ENCODE data around the gene ACVR2B.

Gene ACVR2B

GRCh38 chr3:38489766-38490165 is 36.1 kb downstream of the ACVR2B start:
- no peak for DNase-seq

GRCh38 chr3:38490281-38491030 is 36.8 kb downstream of the ACVR2B start:
- no peak for DNase-seq

DNA sequence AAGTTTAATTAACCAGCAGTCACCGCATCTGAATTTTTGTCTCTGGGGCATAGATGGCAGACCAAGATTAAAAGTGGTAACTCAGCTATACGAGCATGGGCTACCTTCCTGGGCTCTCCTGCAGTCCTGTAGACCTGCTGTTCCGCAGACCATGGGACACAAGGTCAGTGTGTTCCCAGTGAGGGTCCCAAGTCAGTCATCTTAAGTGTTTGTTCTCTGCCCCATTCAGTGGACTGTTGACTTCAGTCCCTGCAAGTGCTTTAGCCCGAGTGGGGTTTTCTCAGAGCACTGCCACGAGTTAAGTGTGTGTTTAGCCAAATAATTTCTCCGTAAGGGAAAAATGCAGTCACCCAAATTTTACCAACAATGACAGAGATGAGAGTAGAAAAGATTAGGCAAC is 37.5 kb downstream of the ACVR2B start:
- DNase-seq = no peak

- DNase-seq = no peak
Observed at GRCh38 chr3:38493031-38493430, 39.3 kb downstream of the ACVR2B start.

GRCh38 chr3:38496131-38496910 is 42.6 kb downstream of the ACVR2B start, which contains the start of gene EXOG:
EXOG (plus strand) TSS chr3:38496340; CDS start chr3:38496368, 28 bp downstream.
- peak; percentile 96 for DNase-seq

DNA sequence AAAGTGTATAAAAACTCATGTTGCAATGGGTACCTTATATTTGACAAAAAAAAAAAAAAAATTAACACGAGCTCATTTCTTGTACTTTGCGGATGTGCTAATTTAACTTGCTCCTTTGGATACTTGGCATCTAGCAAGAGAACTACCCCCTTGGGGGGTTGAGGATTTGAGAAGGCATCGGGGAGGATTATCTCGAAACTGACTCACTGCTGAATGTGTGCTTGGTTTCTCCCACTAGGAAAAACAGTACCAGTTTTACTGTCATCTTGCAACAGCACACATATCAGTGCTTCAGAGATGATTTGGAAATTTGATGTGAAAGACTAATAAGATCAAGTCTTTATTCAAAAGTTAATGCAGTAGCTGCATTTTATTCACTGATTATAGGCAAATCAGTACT is 43.3 kb downstream of the ACVR2B start:
- DNase-seq = no peak

DNA sequence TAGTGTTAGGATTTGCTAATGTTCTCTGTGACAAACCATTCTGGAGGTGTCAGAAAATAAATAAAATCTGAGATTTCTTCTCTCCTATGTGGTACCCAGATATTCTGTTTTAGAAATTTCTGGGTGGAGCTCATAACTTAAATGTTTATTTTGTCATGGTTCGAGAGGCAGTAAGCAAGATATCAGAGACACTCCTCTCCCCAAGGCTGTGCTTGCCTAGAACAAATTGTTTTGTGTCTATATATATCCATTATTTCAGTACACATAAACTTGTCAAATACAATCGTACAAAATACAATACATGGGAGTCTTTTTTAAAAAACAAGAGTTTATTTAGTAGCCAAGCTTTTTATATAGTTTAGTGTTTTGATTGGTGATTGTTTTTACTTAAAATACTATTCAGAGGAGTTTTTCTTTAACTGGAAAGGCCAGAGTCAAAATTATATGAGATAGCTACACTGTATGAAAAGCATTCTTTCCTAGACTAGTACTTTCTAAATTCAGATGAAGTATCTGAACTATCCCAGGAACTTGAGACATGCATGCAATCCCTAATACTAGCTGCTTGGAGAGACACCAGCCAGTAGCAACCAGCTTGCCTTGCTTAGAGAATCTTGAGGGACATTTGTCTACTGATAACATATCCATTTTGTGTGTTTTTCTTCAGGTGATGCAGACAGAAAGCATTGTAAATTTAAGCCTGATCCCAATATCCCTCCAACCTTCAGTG is 47.2 kb downstream of the ACVR2B start:
- no peak for DNase-seq

- DNase-seq = no peak
Observed at GRCh38 chr3:38507120-38507519, 53.4 kb downstream of the ACVR2B start.

DNA sequence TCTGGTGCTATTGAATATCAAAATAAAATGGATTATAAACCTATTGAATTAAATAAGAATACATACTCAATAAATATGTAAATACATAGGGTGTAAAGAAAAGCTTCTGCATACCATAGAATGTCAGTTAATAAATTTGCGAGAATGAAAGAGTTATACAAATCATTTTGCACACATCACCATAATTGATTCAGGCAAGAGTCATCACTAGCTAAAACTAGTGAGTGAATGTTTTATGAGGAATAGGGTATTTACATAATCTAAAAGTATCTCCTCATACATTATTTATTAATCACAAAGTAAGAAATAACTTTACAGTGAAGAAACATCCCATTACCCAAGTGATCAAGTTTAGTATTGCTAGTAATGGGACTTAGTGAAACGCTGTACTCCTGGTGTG is 56.0 kb downstream of the ACVR2B start:
- no peak for DNase-seq

DNA sequence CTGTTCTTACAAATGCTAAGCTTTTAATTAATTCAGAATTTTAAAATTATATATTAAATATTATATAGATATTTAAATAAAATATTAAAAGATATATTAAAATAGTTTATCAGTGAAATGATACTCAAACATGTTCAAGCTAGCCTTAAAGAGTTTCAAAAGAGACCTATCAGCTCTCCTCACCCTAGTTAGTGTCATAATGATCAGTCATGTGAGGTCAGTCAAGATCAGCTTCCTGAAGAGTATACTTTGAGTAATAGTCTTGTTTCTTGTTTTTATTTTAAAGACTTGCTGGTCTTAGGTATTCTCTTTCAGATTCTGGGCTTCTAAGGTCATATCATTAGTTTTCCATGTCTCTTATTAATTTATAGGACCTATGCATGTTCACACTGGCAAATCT is 56.9 kb downstream of the ACVR2B start:
- DNase-seq = no peak

DNA sequence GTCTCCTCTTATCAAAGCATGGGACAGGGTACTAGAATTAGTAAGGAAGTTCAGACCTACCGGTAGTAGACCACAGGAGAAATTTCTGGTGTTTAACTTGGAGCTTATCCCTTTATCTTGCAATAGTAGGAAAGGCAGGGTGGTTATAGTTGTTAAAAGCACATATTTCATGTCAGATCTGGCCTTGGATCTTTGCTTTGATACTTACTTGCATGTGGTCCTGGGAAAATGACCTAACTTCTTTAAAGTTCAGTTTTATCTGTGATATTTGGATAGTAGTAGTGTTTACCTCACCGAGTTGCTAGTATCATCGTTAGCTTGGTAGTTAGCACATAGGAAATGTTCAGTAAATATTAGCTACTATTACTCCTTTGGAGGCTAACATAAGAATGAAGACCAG is 57.9 kb downstream of the ACVR2B start:
- no peak for DNase-seq

DNA sequence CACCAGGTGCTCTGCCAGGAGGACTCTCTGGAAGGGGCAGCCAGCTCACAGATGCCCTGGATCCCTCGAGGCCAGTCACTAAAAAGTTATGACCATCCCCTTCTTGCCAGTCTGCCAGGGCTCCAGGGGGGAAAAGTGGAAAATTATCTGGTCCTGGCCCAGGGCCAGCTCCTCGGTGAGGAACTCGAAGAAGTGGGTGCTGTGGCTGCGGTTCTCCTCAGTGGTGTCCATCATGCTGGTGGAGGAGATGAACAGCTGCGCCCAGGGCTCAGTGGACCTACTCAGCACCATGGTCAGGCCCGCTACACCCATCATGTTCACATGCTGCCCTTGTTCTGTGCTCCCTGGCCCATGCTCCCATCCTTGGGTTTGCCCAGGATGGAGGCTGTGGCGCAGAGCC is 61.7 kb downstream of the ACVR2B start:
- no peak for DNase-seq

DNA sequence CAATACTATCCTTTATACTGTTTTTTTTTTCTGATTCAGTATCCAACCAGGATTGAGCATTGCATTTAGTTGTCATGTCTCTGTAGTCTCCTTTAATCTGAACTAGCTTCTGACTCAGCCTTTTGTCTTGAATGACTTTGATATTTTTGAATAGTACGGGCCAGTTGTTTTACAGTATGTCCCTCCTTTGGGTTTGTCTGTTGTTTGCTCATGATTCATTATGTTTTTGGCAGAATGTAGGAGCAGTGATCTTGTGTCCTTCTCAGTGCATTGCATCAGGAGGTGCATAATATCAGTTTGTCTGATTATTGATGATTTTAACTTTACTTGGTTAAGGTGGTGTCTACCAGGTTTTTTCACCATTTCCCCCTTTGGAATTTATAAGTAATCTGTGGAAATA is 63.0 kb downstream of the ACVR2B start:
- DNase-seq = no peak

GRCh38 chr3:38519000-38519399 is 65.3 kb downstream of the ACVR2B start:
- no peak for DNase-seq

GRCh38 chr3:38519651-38520050 is 66.0 kb downstream of the ACVR2B start:
- DNase-seq = no peak

DNA sequence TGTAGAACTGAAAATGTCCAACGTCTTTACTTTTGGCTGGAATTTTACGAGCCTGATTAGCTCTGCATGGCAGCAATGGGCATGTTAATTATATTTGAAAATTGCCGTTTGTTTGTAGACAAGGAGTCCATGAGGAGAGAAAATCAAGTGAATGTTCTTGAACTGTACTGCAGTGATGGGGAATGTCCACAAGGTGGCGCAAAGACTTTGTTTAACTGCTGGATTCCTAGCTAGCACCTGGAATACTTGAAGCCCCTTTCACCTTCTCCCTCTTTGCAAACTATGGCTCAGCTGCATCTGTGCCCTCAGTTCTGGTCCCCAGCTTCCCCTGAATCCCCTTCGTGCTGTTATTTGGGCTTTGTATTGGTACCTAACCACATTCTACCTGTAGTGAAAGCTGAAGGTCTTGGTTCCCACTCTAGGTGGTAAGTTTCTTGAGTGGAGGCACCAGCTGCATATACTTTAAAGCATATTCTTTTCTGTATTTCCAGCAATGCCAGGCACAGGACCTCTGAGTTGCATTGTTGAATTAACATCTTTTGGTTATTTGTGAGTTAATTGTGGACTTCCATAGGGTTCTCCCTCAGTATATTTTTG is 67.8 kb downstream of the ACVR2B start:
- peak; percentile 59 for DNase-seq

- DNase-seq = no peak
Observed at GRCh38 chr3:38522002-38522401, 68.3 kb downstream of the ACVR2B start.

- no peak for DNase-seq
Observed at GRCh38 chr3:38524141-38524739, 70.5 kb downstream of the ACVR2B start.

DNA sequence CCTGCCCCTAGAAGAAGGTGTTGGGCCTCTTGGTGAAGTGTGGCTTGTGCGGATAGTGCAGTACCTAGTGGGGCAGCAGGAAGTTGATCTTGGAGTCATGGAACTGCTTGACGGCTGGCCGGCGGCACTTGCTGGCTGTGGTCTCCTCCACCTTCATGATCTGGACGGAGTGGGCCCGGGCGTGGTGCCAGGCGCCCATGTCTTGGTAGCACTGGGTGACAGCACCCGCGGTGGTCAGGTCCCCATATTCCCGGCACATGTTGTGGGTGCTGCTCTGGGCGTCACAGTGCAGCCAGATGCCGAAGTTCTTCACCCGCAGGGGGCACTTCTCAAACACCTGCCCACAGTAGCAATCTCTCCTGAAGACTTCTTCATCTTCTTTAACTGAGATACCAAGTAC is 73.1 kb downstream of the ACVR2B start:
- DNase-seq = no peak

- DNase-seq = no peak
Observed at GRCh38 chr3:38528457-38528856, 74.8 kb downstream of the ACVR2B start.

DNA sequence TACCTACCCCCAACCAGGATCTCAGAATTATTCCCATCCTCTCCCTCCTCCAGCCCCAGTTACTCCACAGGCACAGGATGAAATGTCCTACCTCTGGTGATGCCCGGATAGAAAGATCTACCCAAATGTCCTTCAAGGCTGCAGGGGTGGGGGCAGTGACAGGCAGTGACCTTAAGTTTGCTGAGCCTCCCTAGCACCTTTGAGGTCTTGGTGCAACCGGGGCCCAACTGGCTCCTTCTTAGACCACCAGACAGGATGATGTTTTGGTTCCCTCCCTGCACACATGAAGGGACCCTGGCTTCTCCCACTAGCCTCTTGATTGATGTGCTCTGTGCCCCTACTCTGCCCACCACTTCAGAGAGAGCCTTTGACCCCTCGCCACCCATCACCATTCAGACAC is 78.8 kb downstream of the ACVR2B start:
- DNase-seq = no peak

DNA sequence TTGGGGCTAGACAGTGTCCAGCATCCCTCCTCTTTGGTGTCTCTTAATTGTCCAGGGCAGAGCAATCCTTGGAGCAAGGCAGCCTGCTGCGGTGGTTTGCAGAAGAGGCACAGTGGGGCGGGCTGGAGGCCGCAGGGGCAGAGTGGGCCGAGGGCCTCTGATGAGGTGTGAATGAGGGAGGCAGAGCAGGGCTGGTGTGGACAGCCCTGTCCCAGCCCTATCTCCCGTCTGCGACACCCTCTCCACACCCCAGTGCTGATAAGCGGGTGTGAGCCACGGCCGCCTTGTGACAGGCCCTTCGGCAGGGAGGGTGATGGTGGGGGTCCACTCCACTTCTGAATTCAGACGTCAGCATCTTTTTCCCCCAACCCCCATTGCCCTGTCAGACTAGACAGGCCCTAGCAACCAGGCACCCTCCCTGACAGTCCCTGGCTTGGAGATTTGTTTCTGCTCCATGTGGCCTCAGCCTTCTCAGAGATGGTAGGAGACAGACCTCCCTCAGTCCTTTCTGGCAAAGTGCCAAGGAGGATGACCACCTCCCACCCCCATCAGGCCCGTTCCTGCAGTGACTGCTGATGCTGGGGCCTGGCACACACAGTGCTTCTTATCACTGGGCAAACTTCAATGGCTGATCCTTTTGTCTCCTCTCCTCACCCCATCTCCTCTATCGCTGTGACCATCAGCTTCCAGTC is 79.7 kb downstream of the ACVR2B start:
- DNase-seq = no peak

All from activated CD8-positive, alpha-beta memory T cell treated with anti-CD3 and anti-CD28 coated beads, Interleukin-2, amount 50 U/mL, for 4 hours (primary cell).